OCI-LY1 (cell line): Measurements from ENCODE around the gene CDKL4.
"Not testable (repeated sequence)": the region's sequence is repeated elsewhere in the genome, so short reads cannot be mapped to it uniquely, and the experiment has no call there.

Source experiments
- H2AFZ ChIP-seq: fragments of 200-600 bp; sonication (generic), shearing (Covaris generic); 2 replicates; pipeline ENCODE4 v1.6.0; 2014; ENCODE audit warnings: antibody characterized with exemption, mild to moderate bottlenecking, low read length
- H3F3A ChIP-seq: fragments of 200-600 bp; sonication (generic), shearing (Covaris generic); 2 replicates; pipeline ENCODE4 v1.6.0; 2014; ENCODE audit warnings: mild to moderate bottlenecking, antibody characterized with exemption, low read length, moderate library complexity; ENCODE audit not compliant: insufficient read depth
- H3K27ac ChIP-seq: fragments of 200-600 bp; sonication (generic); 2 replicates; pipeline ENCODE4 v1.5.1; 2014; ENCODE audit warnings: low read length, mixed run types, mild to moderate bottlenecking, low read depth; ENCODE audit not compliant: poor library complexity, severe bottlenecking
- H3K27me3 ChIP-seq: fragments of 200-600 bp; sonication (generic); 2 replicates; pipeline ENCODE4 v1.6.0; 2014; ENCODE audit warnings: antibody characterized with exemption, mild to moderate bottlenecking, low read length, moderate library complexity; ENCODE audit not compliant: insufficient read depth
- H3K36me3 ChIP-seq: fragments of 200-600 bp; sonication (generic); 2 replicates; pipeline ENCODE4 v1.6.1; 2014; ENCODE audit warnings: mild to moderate bottlenecking, antibody characterized with exemption, low read length, moderate library complexity, mixed read lengths; ENCODE audit not compliant: insufficient read depth
- H3K4me1 ChIP-seq: fragments of 200-600 bp; sonication (generic); 2 replicates; pipeline ENCODE4 v1.5.1; 2014; ENCODE audit warnings: mild to moderate bottlenecking, low read length, moderate library complexity; ENCODE audit not compliant: insufficient read depth, severe bottlenecking
- H3K4me2 ChIP-seq: fragments of 200-600 bp; sonication (generic), shearing (Covaris generic); 2 replicates; pipeline ENCODE4 v1.6.1; 2014; ENCODE audit warnings: low read length
- H3K4me3 ChIP-seq: fragments of 200-600 bp; sonication (generic); 2 replicates; pipeline ENCODE4 v1.5.1; 2014; ENCODE audit warnings: low read length, low read depth, mild to moderate bottlenecking, mixed read lengths; ENCODE audit not compliant: poor library complexity, severe bottlenecking
- H3K79me2 ChIP-seq: fragments of 200-600 bp; shearing (Covaris generic); 2 replicates; pipeline ENCODE4 v1.6.1; 2016; ENCODE audit warnings: mixed run types, low read length, mixed read lengths; ENCODE audit not compliant: insufficient read depth
- H3K9ac ChIP-seq: fragments of 200-600 bp; sonication (generic), shearing (Covaris generic); 2 replicates; pipeline ENCODE4 v1.6.1; 2014; ENCODE audit warnings: mild to moderate bottlenecking, low read length, mixed read lengths
- H3K9me2 ChIP-seq: fragments of 200-600 bp; sonication (generic), shearing (Covaris generic); 2 replicates; pipeline ENCODE4 v1.6.1; 2014; ENCODE audit warnings: low read depth, mild to moderate bottlenecking, low read length, mixed read lengths
- H3K9me3 ChIP-seq: fragments of 200-600 bp; shearing (Covaris generic); 2 replicates; pipeline ENCODE4 v1.6.1; 2014; ENCODE audit warnings: low read length, mixed read lengths
- H4K20me1 ChIP-seq: fragments of 200-600 bp; sonication (generic), shearing (Covaris generic); 2 replicates; pipeline ENCODE4 v1.6.0; 2016; ENCODE audit warnings: mild to moderate bottlenecking, low read length; ENCODE audit not compliant: insufficient read depth
- EZH2 ChIP-seq: fragments of 200-600 bp; sonication (generic), shearing (Covaris generic); IDR thresholded peaks from 2 replicates; pipeline ENCODE4 v1.8.0; 2017; ENCODE audit warnings: borderline replicate concordance, mixed run types, mild to moderate bottlenecking, antibody characterized with exemption, low read length, moderate library complexity, mixed read lengths
- TF ChIP-seq, protein P1 (sequence below): fragments of 200-600 bp; sonication (generic), shearing (Covaris generic); IDR thresholded peaks from 2 replicates; pipeline ENCODE4 v1.5.1; 2017; ENCODE audit warnings: mild to moderate bottlenecking, antibody characterized with exemption, low read length, moderate library complexity, mixed read lengths

Gene CDKL4

GRCh38 chr2:39175026-39175812 is 68.6 kb downstream of the CDKL4 start:
- Histone ChIP-seq H4K20me1 (no peaks in the 10 kb centered on the region), H3K27ac (no peak overlapping the region), H3K4me2 (no peak overlapping the region), H3K4me3 (no peak overlapping the region), H3K36me3 (no peaks in the 10 kb centered on the region), H3K9ac (no peak overlapping the region), H3K79me2 (no peaks in the 10 kb centered on the region), H3F3A (no peaks in the 10 kb centered on the region), H3K9me2 (no peaks in the 10 kb centered on the region), H3K27me3 (no peaks in the 10 kb centered on the region), H2AFZ (no peak overlapping the region), H3K9me3 (no peaks in the 10 kb centered on the region), H3K4me1 (no peaks in the 10 kb centered on the region)
- TF ChIP-seq, protein P1, sequence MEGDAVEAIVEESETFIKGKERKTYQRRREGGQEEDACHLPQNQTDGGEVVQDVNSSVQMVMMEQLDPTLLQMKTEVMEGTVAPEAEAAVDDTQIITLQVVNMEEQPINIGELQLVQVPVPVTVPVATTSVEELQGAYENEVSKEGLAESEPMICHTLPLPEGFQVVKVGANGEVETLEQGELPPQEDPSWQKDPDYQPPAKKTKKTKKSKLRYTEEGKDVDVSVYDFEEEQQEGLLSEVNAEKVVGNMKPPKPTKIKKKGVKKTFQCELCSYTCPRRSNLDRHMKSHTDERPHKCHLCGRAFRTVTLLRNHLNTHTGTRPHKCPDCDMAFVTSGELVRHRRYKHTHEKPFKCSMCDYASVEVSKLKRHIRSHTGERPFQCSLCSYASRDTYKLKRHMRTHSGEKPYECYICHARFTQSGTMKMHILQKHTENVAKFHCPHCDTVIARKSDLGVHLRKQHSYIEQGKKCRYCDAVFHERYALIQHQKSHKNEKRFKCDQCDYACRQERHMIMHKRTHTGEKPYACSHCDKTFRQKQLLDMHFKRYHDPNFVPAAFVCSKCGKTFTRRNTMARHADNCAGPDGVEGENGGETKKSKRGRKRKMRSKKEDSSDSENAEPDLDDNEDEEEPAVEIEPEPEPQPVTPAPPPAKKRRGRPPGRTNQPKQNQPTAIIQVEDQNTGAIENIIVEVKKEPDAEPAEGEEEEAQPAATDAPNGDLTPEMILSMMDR: no peak
- no peak for TF ChIP-seq EZH2

DNA sequence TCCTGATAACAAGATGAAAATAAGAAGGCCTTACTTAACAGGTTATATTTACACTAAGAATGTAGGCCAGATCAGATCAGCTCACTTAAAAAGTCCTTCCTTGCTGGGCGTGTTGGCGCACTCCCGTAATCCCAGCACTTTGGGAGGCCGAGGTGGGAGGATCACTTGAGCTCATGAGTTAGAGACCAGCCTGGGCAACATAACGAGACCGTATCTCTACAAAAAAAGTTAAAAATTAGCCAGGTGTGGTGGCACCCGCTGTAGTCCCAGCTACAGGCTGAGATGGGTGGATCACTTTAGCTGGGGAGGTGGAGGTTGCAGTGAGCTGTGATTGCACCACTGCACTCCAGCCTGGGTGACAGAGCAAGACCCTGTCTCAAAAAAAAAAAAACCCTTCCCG is 69.7 kb downstream of the CDKL4 start:
- no peak overlapping the region for H3K9ac ChIP-seq
- H3K9me2 ChIP-seq: no peaks in the 10 kb centered on the region
- H3K4me1 ChIP-seq: no peaks in the 10 kb centered on the region
- no peaks in the 10 kb centered on the region for H3K27me3 ChIP-seq
- TF ChIP-seq, protein P1: no peak
- TF ChIP-seq EZH2: no peak
- no peak overlapping the region for H2AFZ ChIP-seq
- H3K27ac ChIP-seq: no peak overlapping the region
- H3F3A ChIP-seq: no peaks in the 10 kb centered on the region
- no peak overlapping the region for H3K4me3 ChIP-seq
- H3K36me3 ChIP-seq: no peaks in the 10 kb centered on the region
- no peak overlapping the region for H3K4me2 ChIP-seq
- H3K79me2 ChIP-seq: no peaks in the 10 kb centered on the region
- no peaks in the 10 kb centered on the region for H4K20me1 ChIP-seq
- no peaks in the 10 kb centered on the region for H3K9me3 ChIP-seq

- H3K9me3 ChIP-seq, H3F3A ChIP-seq, H3K4me2 ChIP-seq, H3K4me3 ChIP-seq, H3K9ac ChIP-seq, H2AFZ ChIP-seq, H4K20me1 ChIP-seq, H3K36me3 ChIP-seq, H3K9me2 ChIP-seq, H3K79me2 ChIP-seq, H3K27me3 ChIP-seq, H3K4me1 ChIP-seq, H3K27ac ChIP-seq: not testable (repeated sequence)
Observed at GRCh38 chr2:39172047-39172706, 71.6 kb downstream of the CDKL4 start.
